Left ventricle myocardium inferior (tissue), 1 donor: ENCODE data around the gene ANKS1B. TPM values are rescaled to one million over a fixed set of nuclear protein-coding genes. Genes with fewer than 3 reads are reported as not detected.

ENCODE experiments used
- DNase-seq: peaks from one replicate; pipeline ENCODE4 v3.0.0-alpha.2; 2020
- H3K27ac ChIP-seq: fragments of 200-600 bp; replicated peaks from 2 replicates; pipeline ENCODE4 v1.8.0; 2021
- H3K27me3 ChIP-seq: fragments of 200-600 bp; 2 replicates; pipeline ENCODE4 v1.8.0; 2021; ENCODE audit warnings: low read depth
- H3K36me3 ChIP-seq: fragments of 200-600 bp; 2 replicates; pipeline ENCODE4 v1.8.0; 2021
- H3K4me1 ChIP-seq: fragments of 200-600 bp; 2 replicates; pipeline ENCODE4 v1.8.0; 2021
- H3K4me3 ChIP-seq: fragments of 200-600 bp; 2 replicates; pipeline ENCODE4 v1.8.0; 2021; ENCODE audit warnings: mild to moderate bottlenecking, moderate library complexity
- H3K9me3 ChIP-seq: fragments of 200-600 bp; replicated peaks from 2 replicates; pipeline ENCODE4 v1.8.0; 2021
- CTCF ChIP-seq: fragments of 200-600 bp; IDR thresholded peaks from 2 replicates; pipeline ENCODE4 v1.8.0; 2021; ENCODE audit warnings: antibody characterized with exemption, mild to moderate bottlenecking, borderline replicate concordance
- intact Hi-C: fragments of 100-400 bp; cut with micrococcal nuclease; formaldehyde crosslinking; loops from one replicate; pipeline ENCODE4 v1.11.0; 2022
- total RNA-seq: library from RNA; stranded (reverse); fragmentation: NEBNext Ultra II Directional; extraction: Animal tissue kit (Norgen Biotek cat#: 25700); gene quantifications from one replicate; pipeline ENCODE4 v1.2.1, GENCODE V29; 2021
- donor health status: DM: no; HTN: yes; CAD: no; lungs with severe emphysema.

The ANKS1B gene
- total RNA-seq, 1 donor from 2014 or later: 1.6 TPM

GRCh38 chr12:99772274-99772673 lies 212.5 kb downstream of the ANKS1B start:
- H3K9me3 ChIP-seq: no peaks in the 10 kb centered on the region
- no peak overlapping the region for H3K27ac ChIP-seq
- no peak for DNase-seq
- no peaks in the 10 kb centered on the region for H3K27me3 ChIP-seq
- intact Hi-C loops: no loop called here
- no peak overlapping the region for H3K4me3 ChIP-seq
- no peak for TF ChIP-seq CTCF
- H3K36me3 ChIP-seq: no peaks in the 10 kb centered on the region
- H3K4me1 ChIP-seq: no peaks in the 10 kb centered on the region

GRCh38 chr12:99771659-99772058 lies 213.1 kb downstream of the ANKS1B start:
- H3K36me3 ChIP-seq: no peaks in the 10 kb centered on the region
- intact Hi-C loops: no loop called here
- DNase-seq: no peak
- no peaks in the 10 kb centered on the region for H3K4me1 ChIP-seq
- no peak for TF ChIP-seq CTCF
- H3K9me3 ChIP-seq: no peaks in the 10 kb centered on the region
- H3K4me3 ChIP-seq: no peak overlapping the region
- H3K27ac ChIP-seq: no peak overlapping the region
- H3K27me3 ChIP-seq: no peaks in the 10 kb centered on the region

- TF ChIP-seq CTCF: no peak
- intact Hi-C loops: no loop called here
- Histone ChIP-seq H3K27me3 (no peaks in the 10 kb centered on the region), H3K4me3 (no peak overlapping the region), H3K9me3 (no peaks in the 10 kb centered on the region), H3K27ac (no peak overlapping the region), H3K4me1 (no peaks in the 10 kb centered on the region), H3K36me3 (no peaks in the 10 kb centered on the region)
- DNase-seq: no peak
Observed at GRCh38 chr12:99769396-99769980, 215.2 kb downstream of the ANKS1B start.

GRCh38 chr12:99768758-99769157 lies 216.0 kb downstream of the ANKS1B start:
- Histone ChIP-seq H3K4me3 (no peak overlapping the region), H3K27ac (no peak overlapping the region), H3K4me1 (no peaks in the 10 kb centered on the region), H3K9me3 (no peaks in the 10 kb centered on the region), H3K27me3 (no peaks in the 10 kb centered on the region), H3K36me3 (no peaks in the 10 kb centered on the region)
- intact Hi-C loops: no loop called here
- TF ChIP-seq CTCF: no peak
- DNase-seq: no peak

GRCh38 chr12:99767809-99768208 lies 216.9 kb downstream of the ANKS1B start:
- no peaks in the 10 kb centered on the region for H3K36me3 ChIP-seq
- no peak overlapping the region for H3K27ac ChIP-seq
- no peaks in the 10 kb centered on the region for H3K4me1 ChIP-seq
- DNase-seq: no peak
- H3K9me3 ChIP-seq: no peaks in the 10 kb centered on the region
- TF ChIP-seq CTCF: peak; percentile 48
- no peaks in the 10 kb centered on the region for H3K27me3 ChIP-seq
- intact Hi-C loops: no loop called here
- H3K4me3 ChIP-seq: peak overlapping the region; percentile 35
